A549 (cell line): ENCODE data around the gene CLCN3. TPM values are rescaled to one million over a fixed set of nuclear protein-coding genes. Genes with fewer than 3 reads are reported as not detected.
"Not testable (repeated sequence)": the region's sequence is repeated elsewhere in the genome, so short reads cannot be mapped to it uniquely, and the experiment has no call there.

ENCODE experiments used
- ATAC-seq, 2 experiments: fragments of 200-7000 bp in 1 of 2; fragments of >200 bp in 1 of 2; cut with Nextera tagmentation in 1 of 2; cut with Tn5 transposase in 1 of 2; 3 replicates each; pipeline versions ENCODE4 v1.8.0 to v1.9.1; 2018 to 2020; ENCODE audit warnings: mild to moderate bottlenecking in 1 of 2, moderate library complexity in 1 of 2
- CTCF ChIA-PET: fragments of 300-600 bp; sonication (Branson Sonifier 250); formaldehyde crosslinking; extraction: SDS; loops from one replicate; lab custom pipeline; 2021; ENCODE audit warnings: antibody characterized with exemption, inconsistent platforms; lab: Yijun Ruan, JAX
- POLR2A ChIA-PET: fragments of 350-600 bp; formaldehyde crosslinking; extraction: SDS; loops from one replicate; lab custom pipeline; 2021; ENCODE audit warnings: antibody characterized with exemption, inconsistent platforms; lab: Yijun Ruan, JAX
- DNase-seq, 2 experiments: peaks; one replicate each; pipeline versions ENCODE4 v3.0.0 to v3.0.0-alpha.2; 2011 to 2016; ENCODE audit warnings: low read depth in 1 of 2, low spot score in 1 of 2
- FAIRE-seq: peaks from 2 replicates; lab custom pipeline; 2011; peaks lifted over from hg19 to GRCh38; lab: Jason Lieb, UNC
- H3K27ac ChIP-seq, 2 experiments: fragments of >200 bp; sonication (Bioruptor Twin); formaldehyde crosslinking; 3 replicates each; pipeline ENCODE4 v1.5.1; 2016 to 2017
- H3K4me1 ChIP-seq: fragments of >200 bp; sonication (Bioruptor Twin); formaldehyde crosslinking; 3 replicates; pipeline ENCODE4 v1.6.1; 2016
- H3K4me2 ChIP-seq: fragments of >200 bp; sonication (Bioruptor Twin); formaldehyde crosslinking; 3 replicates; pipeline ENCODE4 v1.6.1; 2016
- H3K4me3 ChIP-seq: fragments of >200 bp; sonication (Bioruptor Twin); formaldehyde crosslinking; 3 replicates; pipeline ENCODE4 v1.5.1; 2016
- H3K9me3 ChIP-seq: fragments of >200 bp; sonication (Bioruptor Twin); formaldehyde crosslinking; 3 replicates; pipeline ENCODE4 v1.6.1; 2016
- CHD2 ChIP-seq: fragments of 150-350 bp; IDR thresholded peaks from 2 replicates; pipeline ENCODE4 v1.6.1; 2014; ENCODE audit warnings: low read length; ENCODE audit not compliant: partially characterized antibody
- CHD4 ChIP-seq: fragments of 200-600 bp; sonication (generic); IDR thresholded peaks from 2 replicates; pipeline ENCODE4 v1.6.1; 2016; ENCODE audit warnings: antibody characterized with exemption, mild to moderate bottlenecking, borderline replicate concordance
- E2F6 ChIP-seq: IDR thresholded peaks from 2 replicates; pipeline ENCODE4 v1.6.1; 2012; ENCODE audit warnings: low read depth, borderline replicate concordance
- ELK1 ChIP-seq: fragments of 150-350 bp; IDR thresholded peaks from 2 replicates; pipeline ENCODE4 v1.6.1; 2014; ENCODE audit warnings: low read depth, mild to moderate bottlenecking, low read length
- EP300 ChIP-seq, 2 experiments: fragments of >200 bp; sonication (Bioruptor Twin); formaldehyde crosslinking; IDR thresholded peaks; 2 replicates in 1 of 2; 3 replicates in 1 of 2; pipeline ENCODE4 v1.6.1; 2016 to 2017
- FOSL2 ChIP-seq, 2 experiments: fragments of 450-650 bp in 1 of 2; fragments of >200 bp in 1 of 2; sonication (Bioruptor Twin) in 1 of 2; formaldehyde crosslinking; IDR thresholded peaks; 2 replicates each; pipeline versions ENCODE4 v1.5.0 to v1.6.1; 2016 to 2020; ENCODE audit warnings: mild to moderate bottlenecking in 1 of 2, moderate library complexity in 1 of 2
- GATA3 ChIP-seq: IDR thresholded peaks from 2 replicates; pipeline ENCODE4 v1.6.1; 2012; ENCODE audit warnings: borderline replicate concordance
- HES2 ChIP-seq: fragments of >200 bp; sonication (Bioruptor Twin); formaldehyde crosslinking; IDR thresholded peaks from 2 replicates; pipeline ENCODE4 v1.6.1; 2016
- HOXB13 ChIP-seq: fragments of 250-450 bp; sonication (Bioruptor Pico); IDR thresholded peaks from 2 replicates; pipeline ENCODE4 v1.5.0; 2020; ENCODE audit warnings: low read depth, mild to moderate bottlenecking, moderate library complexity
- HOXB5 ChIP-seq: fragments of 250-450 bp; sonication (Bioruptor Pico); IDR thresholded peaks from 2 replicates; pipeline ENCODE4 v1.5.0; 2020; ENCODE audit warnings: mild to moderate bottlenecking, moderate library complexity
- MAFK ChIP-seq: fragments of 450-650 bp; IDR thresholded peaks from 2 replicates; pipeline ENCODE4 v1.6.1; 2014; ENCODE audit not compliant: partially characterized antibody
- POLR2A ChIP-seq: IDR thresholded peaks from 2 replicates; pipeline ENCODE4 v1.6.1; 2012; ENCODE audit warnings: mild to moderate bottlenecking, low read length
- RAD21 ChIP-seq, 2 experiments: fragments of >200 bp in 1 of 2; sonication (Bioruptor Twin) in 1 of 2; formaldehyde crosslinking in 1 of 2; IDR thresholded peaks in 1 of 2; conservative IDR thresholded peaks in 1 of 2; 2 replicates in 1 of 2; 3 replicates in 1 of 2; pipeline ENCODE4 v1.6.1; 2012 to 2018; ENCODE audit warnings: inconsistent platforms in 1 of 2
- REST ChIP-seq: fragments of 200-600 bp; sonication (generic); IDR thresholded peaks from 2 replicates; pipeline ENCODE4 v1.6.1; 2016; ENCODE audit warnings: antibody characterized with exemption, mild to moderate bottlenecking, moderate library complexity
- SMC3 ChIP-seq: fragments of >200 bp; sonication (Bioruptor Twin); formaldehyde crosslinking; IDR thresholded peaks from 3 replicates; pipeline ENCODE4 v1.6.1; 2018; ENCODE audit warnings: inconsistent platforms
- WGBS: methylation state at CpG from one replicate; pipeline ENCODE4 v1.1.6; 2017; ENCODE audit errors: missing lambda C conversion rate; 5-methylcytosine and 5-hydroxymethylcytosine counted together
- polyA plus RNA-seq, 4 experiments: library from polyadenylated mRNA; depleted of rRNA in 3 of 4; stranded (reverse); fragments of >200 nt; fragmentation: RNase III in 1 of 4; extraction: RNeasy Plus Mini Kit Qiagen cat#74134 plus additional on column Dnase treatment in 1 of 4; gene quantifications; 2 replicates in 3 of 4; 3 replicates in 1 of 4; pipeline ENCODE4 v1.2.3, GENCODE V29; 2011 to 2017

The CLCN3 gene
- polyA plus RNA-seq, 2 of the 4 experiments (the other 2 are of a cell fraction) = 18.8 to 53.6 TPM

- no peaks in the 10 kb centered on the region for H3K9me3 ChIP-seq
- WGBS = 2% methylated on average over 14 of the region's 14 CpGs
- H3K4me1 ChIP-seq = peaks cover 11% of the 10 kb centered on the region; the same call in 1 of the 3 replicates
- POLR2A ChIA-PET = interaction anchor here (0.6 to 1.8 kb wide), 2 partner anchors 39 to 155 kb away, joined by 3 to 10 read pairs; no protein-coding TSS in a partner anchor
- FAIRE-seq (no peak), ATAC-seq (peak in 1 of 2 experiments; percentile 10; a peak in 3 of 6 replicates), DNase-seq (peak; percentile 2 to 20)
- peak overlapping the region; percentile 86 to 90 for H3K27ac ChIP-seq
- H3K4me2 ChIP-seq = peak overlapping the region; percentile 72
- TF ChIP-seq HES2 (no peak), CHD2 (no peak), E2F6 (no peak), MAFK (peak; percentile 83), EP300 (IDR thresholded peaks at IDR 0.05) (no peak)
- TF ChIP-seq, all 56 proteins: peak for 1
- CTCF ChIA-PET = no interaction called here
- H3K4me3 ChIP-seq = peak overlapping the region; percentile 67
These were observed 486 bp downstream of the CLCN3 start for GRCh38 chr4:169620880-169621248.

- WGBS = 5% methylated on average over 6 of the region's 6 CpGs
These were observed 1.5 kb downstream of the CLCN3 start for GRCh38 chr4:169621731-169622492.

GRCh38 chr4:169622566-169622965, 2.2 kb downstream of the CLCN3 start:
- Histone ChIP-seq H3K27ac (peak overlapping the region; percentile 7 to 90; a peak in 3 of 6 replicates), H3K9me3 (no peaks in the 10 kb centered on the region), H3K4me3 (peak overlapping the region; percentile 67; the same call in 2 of the 3 replicates), H3K4me1 (peaks cover 11% of the 10 kb centered on the region; the same call in 1 of the 3 replicates), H3K4me2 (peak overlapping the region; percentile 72)
- ChIA-PET POLR2A (no interaction called here), CTCF (interaction anchor here (0.8 kb wide), 1 partner anchor 9 kb away, joined by 3 read pairs; no protein-coding TSS in a partner anchor)
- ATAC-seq (no peak), FAIRE-seq (no peak), DNase-seq (no peak)
- WGBS = 16% methylated on average over 4 of the region's 4 CpGs
- TF ChIP-seq RAD21 (conservative IDR thresholded peaks at IDR 0.05 in 1 of 2, IDR thresholded peaks at IDR 0.05 in 1 of 2) (no peak), CHD4 (no peak), GATA3 (no peak)
- TF ChIP-seq, all 56 proteins: peak for 0

More at GRCh38 chr4:169621731-169622492, 1.5 kb downstream of the CLCN3 start:
- Histone ChIP-seq H3K4me3 (peak overlapping the region; percentile 67), H3K9me3 (no peaks in the 10 kb centered on the region), H3K4me1 (peaks cover 11% of the 10 kb centered on the region; the same call in 1 of the 3 replicates), H3K4me2 (peak overlapping the region; percentile 72), H3K27ac (peak overlapping the region; percentile 86 to 90; a peak in 3 of 6 replicates)
- no peak for TF ChIP-seq POLR2A
- TF ChIP-seq FOSL2 (IDR thresholded peaks at IDR 0.05) = no peak
- TF ChIP-seq FOSL2 (CRISPR knock-in tag; IDR thresholded peaks at IDR 0.05) = peak; percentile 63; the same call in 1 of the 2 replicates
- DNase-seq (peak; percentile 2 to 36), ATAC-seq (no peak), FAIRE-seq (no peak)
- ChIA-PET POLR2A (no interaction called here), CTCF (interaction anchor here (0.8 kb wide), 1 partner anchor 9 kb away, joined by 3 read pairs; no protein-coding TSS in a partner anchor)

GRCh38 chr4:169624012-169624411, 3.6 kb downstream of the CLCN3 start:
- CTCF ChIA-PET, H3K4me3 ChIP-seq, H3K4me2 ChIP-seq, FAIRE-seq, DNase-seq, H3K27ac ChIP-seq, POLR2A ChIA-PET, H3K4me1 ChIP-seq, H3K9me3 ChIP-seq, ATAC-seq: not testable (repeated sequence)
- 81% methylated on average over 6 of the region's 6 CpGs for WGBS

GRCh38 chr4:169625886-169626285, 5.5 kb downstream of the CLCN3 start:
- ATAC-seq = no peak
- Histone ChIP-seq H3K4me3 (no peak overlapping the region), H3K4me1 (peaks cover 7% of the 10 kb centered on the region; the same call in 1 of the 3 replicates), H3K4me2 (no peak overlapping the region), H3K9me3 (no peaks in the 10 kb centered on the region), H3K27ac (no peak overlapping the region)
- no peak for DNase-seq
- ChIA-PET CTCF (interaction anchor here (1.7 kb wide), 1 partner anchor 13 kb away, joined by 6 read pairs; the partner anchor contains the start of gene NEK1), POLR2A (no interaction called here)
- no peak for TF ChIP-seq HOXB5 (CRISPR knock-in tag)
- no peak for TF ChIP-seq ELK1
- no peak for TF ChIP-seq REST
- no peak for TF ChIP-seq SMC3
- no peak for TF ChIP-seq POLR2A
- no peak for TF ChIP-seq HOXB13 (CRISPR knock-in tag)
- WGBS = 93% methylated on average over 5 of the region's 5 CpGs
- no peak for FAIRE-seq
